ENCODE results near the gene MAML3. TPM values are rescaled to one million over a fixed set of nuclear protein-coding genes. Genes with fewer than 3 reads are reported as not detected.

Gene MAML3
- total RNA-seq, 4 donors from 2014 or later = 21.2 to 28.4 (median 22.1) TPM

- TF ChIP-seq POLR2A (IDR thresholded peaks at IDR 0.05) = no peak
- TF ChIP-seq CTCF (IDR thresholded peaks at IDR 0.05) = no peak
- intact Hi-C loops (cut with DNase I; ENCODE audit: low total_unique reads) = no loop called here
- no peak overlapping the region for H3K4me3 ChIP-seq (ENCODE audit: low read depth, poor library complexity, severe bottlenecking)
- DNase-seq (ENCODE audit: low spot score in 2 of 2) = no peak
- WGBS, 2 donors = 52 to 67% methylated on average over 3 of the region's 3 CpGs
These were observed 181.0 kb downstream of the MAML3 start for GRCh38 chr4:139973015-139973414.

- TF ChIP-seq POLR2A (IDR thresholded peaks at IDR 0.05) (no peak), CTCF (IDR thresholded peaks at IDR 0.05) (no peak)
These were observed 181.7 kb downstream of the MAML3 start for GRCh38 chr4:139972305-139972704.

DNA sequence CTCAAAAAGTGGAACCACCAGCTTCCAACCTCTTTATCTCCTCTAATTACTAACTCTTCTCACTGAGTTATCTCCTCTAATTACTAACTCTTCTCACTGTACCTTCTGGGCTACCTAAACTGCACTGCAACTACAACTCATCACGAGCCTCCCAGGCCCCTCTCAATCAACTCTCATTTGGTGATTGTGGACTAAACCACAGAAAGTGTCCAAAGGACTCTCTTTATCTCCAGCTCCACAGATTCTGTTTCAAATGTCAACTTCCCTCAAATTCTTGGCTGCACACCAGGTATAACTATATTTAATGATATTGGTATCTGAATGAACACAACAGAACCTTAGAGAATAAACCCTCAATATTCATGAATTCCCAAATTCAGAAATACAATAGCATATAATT lies 182.9 kb downstream of the MAML3 start:
- WGBS, 2 donors = 78 to 81% methylated on average over 1 of the region's 1 CpG
- TF ChIP-seq POLR2A (IDR thresholded peaks at IDR 0.05) = no peak
- no peak for TF ChIP-seq CTCF (IDR thresholded peaks at IDR 0.05)
- intact Hi-C loops (cut with DNase I; ENCODE audit: low total_unique reads) = no loop called here
- no peak for DNase-seq (ENCODE audit: low spot score in 2 of 2)
- H3K4me3 ChIP-seq (ENCODE audit: low read depth, poor library complexity, severe bottlenecking) = no peak overlapping the region

More at GRCh38 chr4:139972305-139972704, 181.7 kb downstream of the MAML3 start:
- no peak for DNase-seq (ENCODE audit: low spot score in 2 of 2)
- H3K4me3 ChIP-seq (ENCODE audit: low read depth, poor library complexity, severe bottlenecking) = no peak overlapping the region
- intact Hi-C loops (cut with DNase I; ENCODE audit: low total_unique reads) = no loop called here

DNA sequence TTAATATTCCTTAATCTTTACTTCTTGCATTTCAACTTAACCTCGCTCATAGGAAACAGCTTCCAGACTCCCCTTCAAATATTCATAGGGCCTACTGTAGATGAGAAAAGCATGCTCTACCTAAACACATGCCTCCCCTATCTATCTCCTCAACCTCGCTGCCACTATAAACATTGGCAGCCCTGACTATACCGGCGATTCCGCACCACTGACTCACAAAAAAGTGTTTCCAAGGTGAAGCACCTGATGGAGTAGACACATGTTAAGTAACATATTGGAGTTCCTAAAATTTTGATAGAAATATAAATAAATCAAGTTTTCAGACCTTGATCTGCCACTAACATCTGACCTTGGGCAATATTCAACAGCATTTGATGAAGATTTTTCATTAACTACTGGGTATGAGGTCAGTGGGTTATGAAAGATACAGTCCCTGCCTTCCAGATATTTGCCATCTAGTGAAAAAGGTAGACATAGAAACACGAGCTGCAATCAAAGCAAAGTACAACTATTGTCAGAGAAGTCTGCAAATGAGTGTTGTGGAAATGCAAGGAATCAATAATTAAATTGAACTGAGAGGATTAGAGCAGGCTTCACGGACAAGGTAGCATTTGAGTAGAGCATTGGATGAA lies 184.2 kb downstream of the MAML3 start:
- 76 to 83% methylated on average over 7 of the region's 7 CpGs for WGBS, 2 donors
- DNase-seq (ENCODE audit: low spot score in 2 of 2) = no peak
- H3K4me3 ChIP-seq (ENCODE audit: low read depth, poor library complexity, severe bottlenecking) = no peak overlapping the region
- no peak for TF ChIP-seq CTCF (IDR thresholded peaks at IDR 0.05)
- TF ChIP-seq POLR2A (IDR thresholded peaks at IDR 0.05) = no peak
- intact Hi-C loops (cut with DNase I; ENCODE audit: low total_unique reads) = no loop called here

- TF ChIP-seq POLR2A (IDR thresholded peaks at IDR 0.05) (no peak), CTCF (IDR thresholded peaks at IDR 0.05) (no peak)
- 77 to 85% methylated on average over 3 of the region's 3 CpGs for WGBS, 2 donors
- no peak overlapping the region for H3K4me3 ChIP-seq (ENCODE audit: low read depth, poor library complexity, severe bottlenecking)
- no peak for DNase-seq (ENCODE audit: low spot score in 2 of 2)
- intact Hi-C loops (cut with DNase I; ENCODE audit: low total_unique reads) = no loop called here
These were observed 185.2 kb downstream of the MAML3 start for GRCh38 chr4:139968831-139969230.

DNA sequence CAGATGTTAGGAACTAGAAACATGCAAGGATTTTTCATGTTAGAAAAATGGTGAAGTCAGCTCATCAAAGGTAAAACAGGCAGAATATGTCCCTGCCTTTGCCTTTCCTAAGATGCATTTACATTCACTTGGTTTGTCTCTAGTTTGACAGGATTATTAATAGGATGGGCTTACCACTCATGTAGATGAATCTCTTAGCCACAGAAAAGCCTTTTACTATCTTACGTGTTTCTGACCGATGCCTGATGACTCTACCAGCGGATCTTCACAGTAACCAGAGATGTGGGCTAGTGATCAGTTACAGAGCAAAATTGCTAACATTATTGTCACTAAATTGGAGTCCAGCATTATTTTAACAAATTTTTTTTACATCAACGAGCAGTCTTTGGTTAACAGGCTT lies 187.6 kb downstream of the MAML3 start:
- 86 to 88% methylated on average over 4 of the region's 4 CpGs for WGBS, 2 donors
- TF ChIP-seq CTCF (IDR thresholded peaks at IDR 0.05) (no peak), POLR2A (IDR thresholded peaks at IDR 0.05) (no peak)
- no peak overlapping the region for H3K4me3 ChIP-seq (ENCODE audit: low read depth, poor library complexity, severe bottlenecking)
- DNase-seq (ENCODE audit: low spot score in 2 of 2) = no peak
- intact Hi-C loops (cut with DNase I; ENCODE audit: low total_unique reads) = no loop called here

Measured in lower leg skin (tissue), 4 donors.